Endometrial microvascular endothelial cells (primary cell): ENCODE results near the gene DYNC1I1. TPM values are rescaled to one million over a fixed set of nuclear protein-coding genes. Genes with fewer than 3 reads are reported as not detected.
"Not testable (repeated sequence)": the region's sequence is repeated elsewhere in the genome, so short reads cannot be mapped to it uniquely, and the experiment has no call there.

ENCODE experiments used
- in situ Hi-C: cut with HindIII; loops from 2 replicates; pipeline ENCODE4 v1.10.0; 2017; ENCODE audit warnings: low sequenced_read_pairs, low pct_unique_long_range_greater_than_20kb; ENCODE audit errors: inconsistent ontology term
- total RNA-seq: library from RNA; depleted of rRNA; stranded (reverse); fragments of >200 nt; gene quantifications from one replicate; pipeline ENCODE4 v1.2.3, GENCODE V29; 2015; ENCODE audit errors: inconsistent ontology term

Gene DYNC1I1
- total RNA-seq, 1 donor from 2014 or later = 0.28 TPM

DNA sequence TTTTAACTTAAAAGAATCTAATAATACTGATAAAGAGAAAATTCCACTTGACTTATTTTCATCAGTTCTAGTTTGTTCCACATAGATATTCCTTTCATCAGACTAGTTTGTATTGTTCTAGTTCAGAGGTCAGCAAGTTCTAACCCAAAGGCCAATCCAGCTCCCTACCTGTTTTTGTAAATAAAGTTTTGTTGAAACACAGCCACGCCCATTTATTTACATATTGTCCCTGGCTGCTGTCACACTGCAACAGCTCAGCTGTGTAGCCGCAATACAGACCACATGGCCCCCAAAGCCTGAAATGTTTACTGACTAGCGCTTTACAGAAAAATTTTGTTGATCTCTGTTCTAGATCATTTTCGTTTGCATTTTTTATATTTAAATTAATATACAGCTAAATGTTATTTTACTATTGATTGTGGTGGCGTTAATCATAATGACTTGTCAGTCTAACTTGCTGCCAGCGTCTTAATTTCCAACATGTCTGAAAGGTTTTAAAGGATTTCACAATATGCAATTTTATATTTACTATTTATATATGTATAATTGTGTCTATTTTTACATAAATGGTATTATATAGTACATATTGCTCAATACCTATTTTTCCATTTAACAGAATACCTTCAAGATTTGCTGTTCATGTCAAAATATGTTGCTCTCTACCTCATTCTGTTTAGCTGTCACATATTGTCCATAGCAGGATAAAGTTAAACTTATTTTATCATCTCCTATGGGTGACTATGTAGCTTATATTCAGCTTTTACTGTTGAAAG lies 159.3 kb downstream of the DYNC1I1 start:
- in situ Hi-C loops = no loop called here

DNA sequence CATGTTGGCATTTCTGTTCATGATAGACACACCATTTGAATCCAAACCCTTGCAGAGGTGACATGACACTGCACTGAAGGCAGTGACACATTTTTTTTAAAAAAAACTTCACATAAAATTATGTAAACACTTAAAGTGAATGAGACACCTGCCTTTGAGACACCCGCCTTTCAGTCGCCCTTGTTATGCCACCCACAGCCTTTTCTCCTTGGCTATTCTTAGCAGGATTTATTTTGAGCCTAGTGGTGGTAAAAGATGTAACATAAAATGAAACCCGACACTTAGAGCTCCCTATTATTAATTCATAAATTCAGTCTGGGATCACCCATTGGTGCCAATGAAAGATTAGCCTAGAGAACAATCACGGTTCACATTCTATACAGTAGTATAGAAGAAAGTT lies 161.3 kb downstream of the DYNC1I1 start:
- in situ Hi-C loops = no loop called here

DNA sequence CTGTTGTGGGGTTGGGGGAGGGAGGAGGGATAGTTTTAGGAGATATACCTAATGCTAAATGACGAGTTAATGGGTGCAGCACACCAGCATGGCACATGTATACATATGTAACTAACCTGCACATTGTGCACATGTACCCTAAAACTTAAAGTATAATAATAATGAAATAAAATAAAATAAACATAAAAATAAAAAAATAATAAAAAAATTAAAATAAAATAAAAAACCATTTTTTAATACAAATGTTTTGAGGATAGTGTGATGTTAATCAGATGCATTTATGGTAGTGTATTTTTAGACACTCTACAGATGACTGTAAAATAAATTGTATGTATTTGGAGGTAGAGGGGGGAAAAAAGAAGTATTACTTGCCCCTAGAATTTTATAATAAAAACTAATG lies 172.5 kb downstream of the DYNC1I1 start:
- in situ Hi-C loops = not testable (repeated sequence)

DNA sequence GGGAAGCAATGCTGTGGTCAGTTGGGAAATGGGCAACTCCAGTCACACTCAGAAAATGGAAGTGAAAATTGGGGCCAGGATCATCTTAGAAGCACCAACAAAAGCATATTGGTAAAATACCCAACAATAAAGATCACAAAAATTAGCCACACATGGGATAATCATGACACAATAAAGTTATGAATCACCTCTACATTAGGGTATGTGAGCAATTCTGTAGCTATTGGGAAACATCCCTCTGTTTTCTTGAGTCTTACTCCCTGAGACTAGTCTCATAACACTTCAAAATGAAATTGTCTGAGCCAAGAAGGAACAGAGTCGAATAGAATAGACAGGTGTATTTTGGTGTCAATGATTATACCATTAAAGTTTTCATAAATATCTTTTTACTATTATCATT lies 178.3 kb downstream of the DYNC1I1 start:
- in situ Hi-C loops = no loop called here

DNA sequence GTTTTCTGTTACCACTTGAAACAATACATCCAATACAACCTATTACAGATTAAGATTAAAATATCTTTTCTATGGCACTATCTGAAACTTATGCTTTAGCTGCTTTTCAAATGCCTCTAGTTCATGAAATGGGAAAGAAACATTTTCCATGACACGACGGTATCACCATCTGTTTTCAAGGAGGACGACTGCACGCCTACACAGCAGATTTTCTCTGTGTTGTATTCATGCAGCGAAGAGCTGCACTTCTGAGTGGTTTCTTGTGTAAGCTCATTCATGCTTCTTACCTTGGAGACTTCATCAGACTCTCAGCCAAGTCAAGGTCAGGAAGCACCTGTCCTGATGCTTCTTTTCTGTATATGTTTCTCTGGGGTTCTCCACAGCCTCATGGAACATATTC lies 179.2 kb downstream of the DYNC1I1 start:
- in situ Hi-C loops = no loop called here

DNA sequence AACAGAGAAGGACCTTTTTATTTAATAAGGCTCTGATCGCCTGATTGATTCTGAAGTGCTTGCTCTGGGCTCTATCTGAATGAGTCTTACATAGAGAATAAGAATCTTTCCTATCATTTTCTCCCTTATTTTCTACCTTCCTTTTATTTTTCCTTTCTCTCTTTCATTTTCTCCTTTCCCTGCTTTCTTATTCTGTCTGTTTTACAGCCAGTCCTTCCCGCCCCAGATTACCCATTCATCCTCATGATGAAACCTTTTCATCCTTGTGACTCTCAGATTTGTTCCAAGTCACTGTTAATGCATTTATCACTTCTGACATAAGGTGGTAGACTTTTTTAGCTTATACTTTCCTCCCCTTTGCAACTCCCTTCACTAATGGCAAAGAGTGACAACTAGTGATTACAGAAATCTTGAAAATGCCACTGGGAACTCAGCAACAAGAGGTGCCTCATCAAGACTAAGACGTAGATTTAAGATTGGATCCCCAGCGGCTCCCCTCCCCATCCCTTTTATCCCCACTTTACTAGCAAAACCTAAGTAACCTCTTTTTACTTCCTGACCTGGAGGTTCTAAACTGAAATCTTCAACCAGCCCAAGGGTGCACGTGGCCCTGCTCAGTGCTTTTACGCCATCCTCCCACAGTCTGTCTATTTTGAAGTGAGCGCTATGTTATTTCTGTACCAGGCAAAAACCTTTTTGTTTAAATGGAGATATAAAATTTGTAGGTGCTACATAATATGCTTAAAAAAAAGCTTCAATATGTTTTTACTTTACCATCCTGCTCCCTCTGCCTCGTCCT lies 179.8 kb downstream of the DYNC1I1 start:
- in situ Hi-C loops = no loop called here

DNA sequence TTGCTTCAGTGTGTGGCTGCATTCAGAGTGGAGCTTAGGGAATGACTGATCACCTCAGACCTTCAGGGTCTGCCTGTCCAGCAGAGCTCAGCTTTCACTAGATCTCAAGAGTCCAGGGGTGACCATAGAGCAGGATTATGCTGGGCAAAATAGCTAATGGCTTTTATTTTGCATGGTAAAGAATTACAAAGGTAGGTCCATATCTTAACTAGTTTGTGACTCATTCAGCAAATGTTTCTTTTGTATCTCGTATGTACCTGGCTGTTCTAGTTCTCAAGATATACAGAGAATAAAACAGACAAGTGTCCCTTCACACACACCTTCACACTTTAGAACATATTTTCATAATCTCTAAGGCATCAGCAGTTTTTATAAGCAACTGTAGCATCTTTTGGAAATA lies 180.5 kb downstream of the DYNC1I1 start:
- in situ Hi-C loops = no loop called here

DNA sequence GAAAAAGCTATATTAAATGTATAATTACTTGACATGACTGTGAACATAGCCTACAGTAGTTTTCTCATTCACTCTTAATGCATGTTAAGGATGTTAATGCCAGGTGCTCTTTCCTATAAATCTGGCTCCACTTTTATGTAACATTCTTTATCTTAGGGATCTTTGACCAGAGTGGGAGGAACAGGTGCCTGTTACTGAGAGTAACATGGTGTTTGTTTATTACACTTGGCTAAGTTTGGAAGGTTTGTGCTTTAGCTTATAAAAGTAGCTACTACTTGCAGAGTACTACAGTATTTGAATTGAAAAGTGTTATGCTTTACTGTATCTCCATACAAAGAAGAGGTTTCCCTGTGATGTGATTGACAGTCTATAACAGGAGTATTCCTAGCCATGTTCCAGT lies 183.4 kb downstream of the DYNC1I1 start:
- in situ Hi-C loops = no loop called here

DNA sequence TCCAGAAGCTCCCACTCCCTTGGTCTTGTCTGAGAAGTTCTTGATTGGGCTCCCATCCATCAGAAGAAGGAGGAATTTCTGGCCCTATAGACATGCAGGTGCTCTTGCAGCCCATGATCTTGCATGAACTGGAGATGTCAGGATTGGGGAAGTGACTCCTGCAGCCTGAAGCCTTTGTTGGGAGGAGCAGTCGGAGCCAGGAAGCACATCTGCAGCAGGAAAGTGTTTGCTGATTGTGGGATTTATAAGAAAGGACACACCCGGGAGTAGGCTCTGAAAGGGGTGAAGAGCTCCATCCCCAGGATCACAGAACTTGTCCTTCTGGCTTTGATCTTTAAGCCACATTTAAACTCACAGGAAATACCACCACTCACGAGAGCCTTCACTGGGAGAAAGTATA lies 185.2 kb downstream of the DYNC1I1 start:
- in situ Hi-C loops = no loop called here

DNA sequence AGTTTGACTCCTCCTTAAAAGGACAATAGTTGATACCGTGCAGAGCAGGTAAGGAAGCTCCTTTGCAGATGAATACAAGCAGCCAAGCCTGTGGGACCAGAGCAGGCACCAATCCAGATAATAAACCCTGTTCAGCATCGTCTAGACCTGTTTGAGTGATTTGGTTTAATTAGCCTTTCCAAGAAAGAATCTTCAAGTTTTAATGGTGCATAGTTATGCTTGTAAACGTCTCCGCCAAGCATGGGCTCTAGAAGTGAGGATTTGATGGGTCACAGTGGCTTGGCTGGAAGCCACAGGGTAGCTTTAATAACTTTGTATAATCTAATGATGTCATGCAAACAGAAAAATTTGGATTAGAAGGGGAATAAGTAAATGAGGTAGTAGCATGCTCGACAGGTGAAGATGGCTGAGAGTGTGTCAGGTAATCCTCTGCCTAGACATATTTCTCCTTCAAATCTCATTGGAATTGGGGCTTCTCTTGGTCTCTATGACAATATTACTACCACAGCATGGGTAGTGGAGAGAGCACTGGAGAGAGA lies 188.4 kb downstream of the DYNC1I1 start:
- in situ Hi-C loops = no loop called here

DNA sequence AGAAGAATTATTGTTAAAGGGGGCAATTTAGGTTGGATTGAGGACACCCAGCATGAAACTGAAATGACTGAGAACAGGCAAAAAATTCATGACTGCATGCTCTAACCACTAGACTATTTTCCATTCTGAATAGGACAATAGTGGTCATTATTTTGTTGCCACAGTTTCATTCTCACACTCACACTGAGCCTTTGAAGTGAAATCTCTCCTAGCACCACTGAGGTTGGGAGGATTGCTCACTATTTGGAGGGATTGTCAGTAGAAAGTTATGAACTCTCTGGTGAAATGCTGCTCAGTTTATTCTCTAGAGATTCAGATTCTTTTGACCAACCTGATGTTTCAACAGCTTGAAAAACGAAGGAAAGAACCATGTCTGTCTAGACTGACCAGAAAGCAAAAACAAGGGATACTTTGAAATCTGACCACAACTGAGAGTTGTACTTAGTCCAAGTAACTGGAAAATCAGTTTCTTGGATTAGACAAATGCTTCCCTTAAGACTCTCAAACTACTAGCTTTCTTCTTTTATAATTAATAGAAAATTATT lies 191.2 kb downstream of the DYNC1I1 start:
- in situ Hi-C loops = no loop called here

DNA sequence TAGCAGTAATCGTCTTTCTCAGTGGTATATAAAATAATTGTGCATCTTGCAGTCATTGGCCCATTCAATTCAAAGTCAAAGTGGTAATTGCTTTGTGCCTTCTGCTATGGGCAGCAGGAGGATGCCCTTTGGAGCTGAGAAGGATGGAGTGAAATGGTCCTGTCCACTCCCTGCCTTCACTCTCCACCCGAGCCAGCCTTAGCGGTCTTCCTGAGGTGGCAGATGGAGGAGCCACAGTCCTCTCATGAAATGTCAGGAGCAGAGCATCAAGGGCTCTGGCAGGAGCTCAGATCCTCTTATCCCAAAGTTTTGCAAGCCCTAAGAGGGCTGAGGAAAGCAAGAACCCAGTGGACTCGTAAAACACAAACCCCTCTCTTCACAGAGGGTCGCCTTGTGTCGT lies 199.4 kb downstream of the DYNC1I1 start:
- in situ Hi-C loops = no loop called here

DNA sequence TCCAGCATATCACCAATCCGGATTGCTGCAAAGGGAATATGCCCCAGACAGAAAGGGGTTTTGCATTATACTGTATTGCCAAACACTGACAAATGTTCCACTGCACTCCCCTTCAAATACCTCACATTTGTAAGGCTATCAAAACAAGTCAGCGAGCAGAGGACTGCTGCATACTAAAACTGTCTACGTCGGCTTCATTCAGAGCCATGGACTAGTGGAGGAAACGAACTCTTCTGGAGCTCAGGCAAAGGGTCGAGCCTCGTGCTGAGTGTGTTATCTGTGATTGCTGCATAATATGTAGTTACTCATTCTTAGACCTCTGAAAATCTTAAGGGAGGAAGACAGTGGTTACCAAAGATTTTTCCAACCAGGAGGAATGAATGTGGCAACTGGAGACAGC lies 200.2 kb downstream of the DYNC1I1 start:
- in situ Hi-C loops = no loop called here

DNA sequence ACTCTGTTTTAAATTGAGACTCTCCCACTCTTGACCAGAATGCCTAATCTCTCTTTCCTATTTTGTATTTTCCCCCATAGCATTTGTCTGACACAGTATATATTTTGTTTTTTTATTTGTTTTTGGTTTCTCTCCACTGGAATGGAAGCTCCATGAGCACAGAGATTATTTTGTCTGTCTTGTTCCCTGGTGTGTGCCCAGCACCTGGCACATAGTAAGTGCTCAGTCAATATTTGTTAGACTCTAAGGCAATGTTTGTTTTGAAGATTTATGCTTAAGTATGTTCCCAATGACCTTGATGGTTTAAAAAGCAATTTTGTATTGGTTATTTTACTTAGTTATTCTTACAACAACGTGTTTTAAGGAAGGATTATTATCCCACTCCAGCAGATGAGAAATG lies 201.8 kb downstream of the DYNC1I1 start:
- in situ Hi-C loops = no loop called here

DNA sequence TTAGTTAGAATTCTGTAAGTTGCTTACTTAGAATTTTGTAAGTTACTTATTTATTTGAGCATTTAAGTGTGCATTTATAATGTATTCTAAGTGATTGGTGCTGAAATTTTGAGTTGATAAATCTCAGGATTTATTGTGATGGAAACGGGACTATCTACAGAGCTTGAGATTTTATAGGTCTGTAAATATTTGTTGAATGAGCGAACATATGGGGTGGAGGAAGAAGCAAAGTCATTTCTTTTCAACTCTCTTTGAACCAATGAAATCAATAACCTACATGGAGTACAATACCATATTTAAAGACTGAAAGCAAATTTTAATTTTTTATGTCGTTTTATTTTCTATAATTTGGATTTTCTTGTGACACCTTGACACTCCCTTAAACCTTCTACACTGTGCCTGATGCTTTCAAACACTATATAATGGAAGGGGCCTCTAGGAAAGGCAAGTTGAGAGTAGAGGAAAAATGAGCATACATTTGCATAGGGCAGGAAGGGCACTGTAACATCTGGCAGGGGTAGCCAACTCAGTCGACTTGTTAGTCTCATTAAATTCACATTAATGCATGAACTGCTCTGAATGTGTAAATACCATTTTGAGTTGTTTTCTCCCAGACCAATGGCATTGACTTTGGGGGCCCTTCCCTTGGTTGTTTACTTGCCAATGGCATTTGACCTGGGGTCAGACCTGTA lies 204.2 kb downstream of the DYNC1I1 start:
- in situ Hi-C loops = no loop called here

DNA sequence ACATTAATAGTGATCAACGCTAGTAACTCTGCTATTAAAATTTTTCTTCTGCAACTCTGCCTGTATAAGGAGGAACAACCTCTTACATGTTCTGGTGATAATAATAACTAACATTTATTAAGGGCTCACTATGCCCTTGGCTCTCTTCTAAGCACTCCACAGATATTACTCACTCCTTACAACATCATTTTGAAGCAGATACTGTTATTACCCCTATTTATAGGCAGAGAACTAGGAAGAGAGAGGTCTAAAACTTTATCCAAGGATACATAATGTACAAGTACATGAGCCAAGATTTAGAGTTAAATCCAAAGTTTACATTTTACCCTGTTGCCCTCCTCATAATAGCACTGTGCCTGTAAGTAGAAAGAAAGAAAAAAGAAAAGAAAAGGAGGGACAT lies 205.6 kb downstream of the DYNC1I1 start:
- in situ Hi-C loops = no loop called here

DNA sequence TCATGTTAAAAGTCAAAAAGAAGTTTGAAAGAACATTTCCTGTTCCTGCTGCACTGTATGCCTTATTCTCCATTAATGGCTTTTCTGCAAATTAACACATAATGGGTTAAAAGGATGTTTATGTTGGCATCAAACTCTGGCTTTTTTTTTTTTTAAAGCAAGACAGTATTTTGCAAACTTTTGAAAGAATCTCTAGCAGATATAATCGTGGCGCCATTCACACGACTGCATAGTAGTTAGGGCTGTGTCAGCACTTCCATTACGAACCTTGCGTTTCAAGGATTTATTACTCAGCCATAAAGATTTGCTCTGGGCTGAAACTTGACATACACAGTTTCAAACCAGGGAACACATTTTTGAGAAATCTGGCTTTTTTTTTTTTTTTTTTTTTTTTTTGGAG lies 207.8 kb downstream of the DYNC1I1 start:
- in situ Hi-C loops = no loop called here

DNA sequence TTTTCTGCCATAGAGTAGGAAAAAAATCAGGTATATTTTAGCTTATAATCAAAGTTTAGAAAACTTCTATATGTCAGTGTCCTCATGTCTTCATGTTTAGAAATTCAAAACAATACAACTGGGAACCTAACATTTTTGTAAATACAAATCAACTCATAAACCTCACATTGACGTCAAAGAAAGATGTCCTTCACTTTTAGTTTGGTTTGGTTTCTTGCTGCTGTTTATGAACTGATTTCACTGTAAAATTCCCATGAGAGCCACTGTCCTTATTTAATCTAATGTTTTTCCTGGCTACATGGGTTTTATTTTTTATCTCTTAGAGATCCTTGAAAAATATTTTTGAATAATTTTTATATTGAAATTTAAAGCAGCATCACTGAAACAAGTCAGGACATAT lies 208.4 kb downstream of the DYNC1I1 start:
- in situ Hi-C loops = no loop called here

DNA sequence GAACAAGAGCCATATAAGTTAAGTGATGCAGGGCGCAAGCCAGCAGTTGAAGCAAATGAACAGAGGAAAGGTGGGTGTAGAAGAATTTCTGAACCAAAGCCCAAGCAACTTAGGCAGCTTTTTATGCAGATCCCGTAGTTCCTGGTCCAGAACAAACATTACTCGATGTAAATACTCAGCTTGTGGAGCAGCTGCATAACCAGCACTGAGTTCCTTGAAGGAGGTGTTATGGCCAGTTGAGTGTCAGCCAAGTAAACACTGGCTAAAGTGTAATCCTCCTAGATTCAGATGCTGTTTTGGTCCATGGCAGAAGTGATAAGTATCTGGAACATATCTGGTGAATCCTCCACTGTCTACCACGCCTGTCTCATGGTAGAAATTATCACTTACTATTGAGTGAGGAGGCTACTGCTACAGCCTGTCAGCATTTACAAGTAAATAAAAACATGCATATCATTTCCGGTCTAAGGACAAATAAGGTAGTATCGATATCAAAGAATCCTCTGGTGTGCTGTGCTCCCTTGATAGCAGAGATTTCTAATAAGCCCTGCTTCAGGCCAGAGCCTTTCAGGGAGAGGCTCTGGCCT lies 213.9 kb downstream of the DYNC1I1 start:
- in situ Hi-C loops = no loop called here
